ENCODE data around the gene LRRC74A.

Gene LRRC74A

GRCh38 chr14:76826122-76826521 is at the start of gene LRRC74A:
LRRC74A (plus strand) TSS chr14:76826408; CDS start chr14:76826698, 290 bp downstream.
- DNase-seq (ENCODE audit: low read depth): no peak

GRCh38 chr14:76776428-76777251 is 49.6 kb upstream of the LRRC74A start:
- no peak for DNase-seq (ENCODE audit: low read depth)

- DNase-seq (ENCODE audit: low read depth): no peak
Observed at GRCh38 chr14:76777721-76778120, 48.5 kb upstream of the LRRC74A start.

- no peak for DNase-seq (ENCODE audit: low read depth)
Observed at GRCh38 chr14:76778546-76779215, 47.5 kb upstream of the LRRC74A start.

- DNase-seq (ENCODE audit: low read depth): no peak
Observed at GRCh38 chr14:76779221-76780057, 46.8 kb upstream of the LRRC74A start.

- no peak for DNase-seq (ENCODE audit: low read depth)
Observed at GRCh38 chr14:76780058-76780345, 46.2 kb upstream of the LRRC74A start.

- no peak for DNase-seq (ENCODE audit: low read depth)
Observed at GRCh38 chr14:76780360-76780759, 45.8 kb upstream of the LRRC74A start.

- DNase-seq (ENCODE audit: low read depth): no peak
Observed at GRCh38 chr14:76780875-76781647, 45.1 kb upstream of the LRRC74A start.

- no peak for DNase-seq (ENCODE audit: low read depth)
Observed at GRCh38 chr14:76781648-76782051, 44.6 kb upstream of the LRRC74A start.

- DNase-seq (ENCODE audit: low read depth): no peak
Observed at GRCh38 chr14:76782115-76782884, 43.9 kb upstream of the LRRC74A start.

- DNase-seq (ENCODE audit: low read depth): no peak
Observed at GRCh38 chr14:76782885-76783566, 43.2 kb upstream of the LRRC74A start.

- DNase-seq (ENCODE audit: low read depth): no peak
Observed at GRCh38 chr14:76784266-76784874, 41.8 kb upstream of the LRRC74A start.

GRCh38 chr14:76784881-76785280 is 41.3 kb upstream of the LRRC74A start:
- peak; percentile 12 for DNase-seq (ENCODE audit: low read depth)

- no peak for DNase-seq (ENCODE audit: low read depth)
Observed at GRCh38 chr14:76786601-76787000, 39.6 kb upstream of the LRRC74A start.

- no peak for DNase-seq (ENCODE audit: low read depth)
Observed at GRCh38 chr14:76792422-76792821, 33.8 kb upstream of the LRRC74A start.

- DNase-seq (ENCODE audit: low read depth): no peak
Observed at GRCh38 chr14:76793324-76793723, 32.9 kb upstream of the LRRC74A start.

GRCh38 chr14:76793956-76794355 is 32.3 kb upstream of the LRRC74A start:
- no peak for DNase-seq (ENCODE audit: low read depth)

GRCh38 chr14:76806446-76806845 is 19.8 kb upstream of the LRRC74A start:
- no peak for DNase-seq (ENCODE audit: low read depth)

GRCh38 chr14:76808011-76808410 is 18.2 kb upstream of the LRRC74A start:
- DNase-seq (ENCODE audit: low read depth): no peak

- no peak for DNase-seq (ENCODE audit: low read depth)
Observed at GRCh38 chr14:76808990-76809389, 17.2 kb upstream of the LRRC74A start.

Data from stimulated activated CD8-positive, alpha-beta memory T cell treated with anti-CD3 and anti-CD28 coated beads, Interleukin-15, amount 100 ng/mL, for 1 hour (primary cell).